SK-N-DZ (cell line): ENCODE data around the gene PAPOLG. TPM values are rescaled to one million over a fixed set of nuclear protein-coding genes. Genes with fewer than 3 reads are reported as not detected.

ENCODE experiments used
- DNase-seq: peaks from one replicate; pipeline ENCODE4 v3.0.0-alpha.2; 2015; ENCODE audit warnings: low spot score
- polyA plus RNA-seq, 2 experiments: library from polyadenylated mRNA; depleted of rRNA; stranded (reverse); fragments of >200 nt; gene quantifications; 2 replicates each; pipeline ENCODE4 v1.2.3, GENCODE V29; 2014

PAPOLG gene
- polyA plus RNA-seq (2014; cell fraction: cytosol; rRNA removed): 10.1 and 12.7 TPM in 2 replicates
- 9.9 and 10.0 TPM in 2 replicates for polyA plus RNA-seq (2014; cell fraction: nucleus; rRNA removed)

DNA sequence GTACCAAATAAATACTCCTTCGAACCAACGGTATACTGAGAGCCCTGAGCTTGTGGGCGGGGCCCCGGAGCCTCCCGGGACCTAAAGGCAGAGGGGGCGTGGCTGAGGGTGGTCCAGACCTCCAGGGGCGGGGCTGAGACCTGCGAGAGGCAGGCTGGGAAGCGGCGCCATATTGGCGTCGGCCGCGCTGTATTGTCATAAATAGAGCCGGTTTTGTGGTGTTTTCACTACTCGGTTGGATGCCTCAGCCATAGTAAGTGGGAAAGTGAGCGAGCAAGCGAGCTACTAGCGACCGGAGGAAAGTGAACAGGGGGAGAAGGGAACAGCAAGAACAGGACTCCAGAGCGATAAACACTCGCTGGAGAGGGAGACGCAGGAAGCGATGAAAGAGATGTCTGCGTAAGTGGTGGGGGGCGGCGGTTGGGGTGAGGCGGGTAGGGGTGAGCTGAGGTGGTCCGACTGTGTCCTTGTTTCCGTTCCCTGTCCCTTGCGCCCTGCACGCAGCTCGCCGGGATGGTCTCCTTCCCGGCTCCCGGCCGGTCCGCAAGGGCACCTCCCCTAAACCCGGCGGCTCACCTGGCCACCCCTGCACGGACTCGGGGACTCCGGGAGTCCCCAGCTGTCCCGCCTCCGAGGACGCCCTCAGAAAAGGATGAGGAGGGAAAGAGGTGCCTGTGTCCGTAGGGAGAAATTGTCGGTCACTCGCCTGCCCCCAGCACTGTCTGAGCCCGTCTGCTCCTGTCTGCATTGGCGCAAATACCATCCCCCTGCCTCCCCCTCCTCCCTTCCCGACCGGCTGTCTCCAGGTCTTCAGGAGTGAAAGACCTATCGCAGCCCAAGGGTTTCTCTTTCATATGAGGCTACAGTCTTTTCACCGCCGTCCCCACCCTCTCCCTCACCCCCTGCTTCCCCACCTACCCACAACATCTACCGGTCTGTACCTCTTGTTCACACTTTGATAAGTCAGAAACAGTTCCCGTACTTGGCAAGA lies at the start of gene PAPOLG:
Gene PAPOLG (plus strand): TSS at position 172 of the 991 bp plus-strand sequence. CDS start 211 bp downstream, at position 383.
- peak; percentile 92 for DNase-seq

DNA sequence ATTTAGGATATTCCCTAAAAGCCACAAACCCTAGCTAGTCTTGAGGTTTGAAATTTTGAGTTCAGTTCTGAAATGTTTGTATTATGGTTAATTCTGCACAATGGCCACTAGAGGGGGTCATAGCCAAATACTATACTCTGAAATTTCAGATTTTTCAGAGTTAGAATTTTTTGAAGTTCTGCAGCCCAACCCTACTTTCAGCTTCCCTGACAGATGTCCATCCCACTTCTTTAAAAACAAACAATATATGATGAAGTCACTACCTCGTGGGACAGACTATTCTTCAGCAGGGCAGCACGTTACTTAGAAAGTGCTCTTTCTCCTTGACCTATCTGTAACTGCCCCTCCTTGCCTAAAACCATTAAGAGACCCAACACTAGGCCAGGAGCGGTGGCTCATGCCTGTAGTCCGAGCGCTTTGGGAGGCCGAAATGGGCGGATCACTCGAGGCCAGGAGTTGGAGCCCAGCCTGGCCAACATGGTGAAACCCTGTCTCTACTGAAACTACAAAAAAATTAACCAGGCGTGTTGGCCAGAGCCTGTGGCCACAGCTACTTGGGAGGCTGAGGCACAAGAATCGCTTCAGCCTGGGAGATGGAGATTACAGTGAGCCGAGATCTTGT lies 48.2 kb upstream of the PAPOLG start:
- peak; percentile 43 for DNase-seq

GRCh38 chr2:60708630-60709320 lies 47.3 kb upstream of the PAPOLG start:
- DNase-seq: no peak

- no peak for DNase-seq
These were observed 45.4 kb upstream of the PAPOLG start for GRCh38 chr2:60710707-60711106.

DNA sequence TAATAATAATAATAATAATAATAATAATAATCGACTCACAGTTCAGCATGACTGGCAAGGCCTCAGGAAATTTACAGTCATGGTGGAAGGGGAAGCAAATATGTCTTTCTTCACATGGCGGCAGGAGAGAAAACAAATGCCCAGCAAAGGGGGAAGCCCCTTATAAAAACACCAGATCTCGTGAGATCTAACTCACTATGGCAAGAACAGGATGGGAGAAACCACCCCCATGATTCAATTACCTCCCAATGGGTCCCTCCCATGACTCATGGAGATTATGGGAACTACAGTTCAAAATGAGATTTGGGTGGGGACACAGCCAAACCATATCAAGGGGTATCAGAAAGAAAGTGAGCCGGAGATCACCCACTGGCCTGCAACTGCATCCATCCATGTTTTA lies 40.5 kb upstream of the PAPOLG start:
- no peak for DNase-seq

- no peak for DNase-seq
These were observed 38.4 kb upstream of the PAPOLG start for GRCh38 chr2:60717691-60718090.

DNA sequence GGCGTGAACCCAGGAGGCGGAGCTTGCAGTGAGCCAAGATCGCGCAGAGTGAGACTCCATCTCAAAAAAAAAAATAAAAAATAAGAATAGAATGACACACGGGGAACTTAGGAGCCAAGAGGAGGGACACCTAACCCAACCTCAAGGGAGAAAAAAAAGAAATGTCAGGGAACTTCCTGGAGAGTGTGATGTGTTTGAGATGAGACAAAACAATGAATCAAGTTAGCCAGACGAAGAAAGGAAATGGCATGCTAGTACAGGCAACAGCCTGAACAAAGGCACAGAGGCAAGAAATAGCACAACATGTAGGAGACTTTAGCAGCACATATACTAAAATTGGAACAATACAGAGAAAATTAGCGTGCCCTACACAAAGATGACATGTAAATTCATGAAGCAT lies 36.7 kb upstream of the PAPOLG start:
- no peak for DNase-seq

DNA sequence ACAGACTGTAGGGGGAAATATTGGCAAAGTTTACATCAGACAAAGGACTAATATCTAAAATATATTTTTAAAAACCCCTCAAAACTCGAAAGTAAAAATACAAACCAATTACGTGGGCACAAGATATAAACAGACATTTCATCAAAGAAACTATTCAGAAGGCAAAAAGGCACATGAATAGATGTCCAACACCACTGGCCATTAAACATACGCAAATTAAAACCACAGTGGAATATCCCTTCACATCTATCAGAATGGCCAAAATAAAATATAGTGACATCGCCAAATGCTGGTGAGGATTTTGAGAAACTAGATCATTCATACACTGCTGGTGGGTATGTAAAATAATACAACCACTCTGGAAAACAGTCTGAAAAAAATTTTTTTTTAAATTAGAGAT lies 30.6 kb upstream of the PAPOLG start:
- no peak for DNase-seq

- no peak for DNase-seq
These were observed 27.2 kb upstream of the PAPOLG start for GRCh38 chr2:60728855-60729254.

DNA sequence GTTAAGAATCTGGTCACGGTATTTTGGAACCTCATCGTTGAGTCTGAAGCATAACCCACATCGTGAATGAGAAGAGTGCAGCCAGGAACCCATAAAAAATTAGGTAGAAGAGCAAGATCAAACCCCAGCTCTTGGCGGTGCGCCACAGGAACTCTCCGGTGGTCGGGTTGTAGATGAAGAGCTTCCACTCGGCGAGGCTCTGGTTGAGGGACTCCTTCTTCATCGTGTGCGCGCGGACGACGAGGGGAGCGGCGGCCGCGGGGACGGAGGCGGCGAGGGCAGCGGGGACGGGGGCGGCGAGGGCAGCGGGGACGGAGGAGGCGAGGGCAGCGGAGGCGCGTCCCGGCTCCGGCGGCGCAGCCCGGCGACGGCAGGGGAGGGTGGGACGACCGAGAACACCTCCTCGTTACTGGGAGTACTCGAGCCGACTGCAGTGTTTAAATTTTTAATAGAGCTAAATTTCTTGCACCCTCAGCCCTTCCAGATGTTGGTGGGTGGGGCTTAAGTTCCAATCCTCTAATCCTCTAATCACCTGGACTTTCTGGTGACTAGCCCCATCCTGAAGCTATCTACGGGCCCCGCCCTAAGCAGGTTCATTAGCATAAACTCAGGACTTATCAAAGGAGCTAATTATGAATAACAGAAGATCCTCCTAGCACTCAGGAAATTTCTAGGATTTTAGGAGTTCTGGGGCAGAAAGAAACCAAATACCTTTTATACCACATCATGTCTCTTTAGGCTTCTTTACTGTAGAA lies 20.4 kb upstream of the PAPOLG start:
- no peak for DNase-seq

DNA sequence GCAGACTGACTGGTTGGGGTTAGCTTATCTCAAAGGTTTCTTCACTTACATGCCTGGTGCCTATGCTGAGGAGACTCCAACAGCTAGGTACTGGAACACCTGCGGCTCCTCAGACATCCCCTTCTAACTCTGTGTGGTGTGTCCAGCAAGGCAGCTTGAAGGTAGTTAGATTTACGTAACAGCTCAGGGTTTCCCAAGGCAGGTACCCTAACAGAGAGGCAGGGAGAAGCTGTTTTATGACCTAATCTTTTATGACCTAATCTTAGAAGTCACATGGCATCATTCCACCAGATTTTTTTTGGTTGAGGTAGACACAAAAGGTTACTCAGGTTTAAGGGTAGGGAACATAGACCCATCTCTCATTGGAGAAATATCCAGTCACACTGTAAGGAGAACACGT lies 17.4 kb upstream of the PAPOLG start:
- no peak for DNase-seq

DNA sequence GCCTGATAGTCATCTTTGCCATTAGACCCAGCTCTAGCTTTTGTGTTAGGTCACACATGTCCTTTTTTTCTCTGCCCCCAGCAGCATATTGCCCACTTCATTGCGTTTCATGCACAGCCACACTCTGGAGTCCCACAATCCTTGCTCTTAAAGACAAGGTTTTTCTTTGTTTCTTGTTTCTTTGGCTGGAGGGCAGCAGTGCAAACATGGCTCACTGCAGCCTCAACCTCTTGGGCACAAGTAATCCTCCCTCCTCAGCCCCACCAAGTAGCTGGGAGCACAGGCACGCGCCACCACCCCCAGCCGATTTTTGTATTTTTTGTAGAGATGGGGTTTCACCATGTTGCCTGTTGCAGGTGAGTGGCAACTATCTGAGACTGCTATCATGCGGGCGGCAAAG lies 16.9 kb upstream of the PAPOLG start:
- DNase-seq: no peak

- no peak for DNase-seq
These were observed 14.5 kb upstream of the PAPOLG start for GRCh38 chr2:60741576-60741975.

DNA sequence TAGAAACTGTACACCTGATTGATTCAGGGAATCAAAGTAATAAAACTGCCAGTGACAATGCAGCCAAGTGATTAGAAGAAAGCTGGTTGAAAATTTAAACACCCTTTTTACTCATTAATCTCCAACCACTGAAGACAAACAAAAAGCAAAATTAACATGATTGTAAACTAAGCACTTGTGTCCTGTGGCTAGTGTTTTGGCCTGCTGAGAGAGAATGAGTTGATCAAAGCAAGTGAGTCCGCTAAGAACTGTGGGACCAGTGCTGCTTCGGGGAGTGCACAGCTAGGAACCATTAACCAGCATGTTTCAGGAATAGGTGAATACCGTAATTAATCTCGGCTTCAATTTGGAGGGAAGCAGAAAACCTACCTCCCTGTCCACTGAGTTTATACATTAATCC lies 13.6 kb upstream of the PAPOLG start:
- DNase-seq: no peak

DNA sequence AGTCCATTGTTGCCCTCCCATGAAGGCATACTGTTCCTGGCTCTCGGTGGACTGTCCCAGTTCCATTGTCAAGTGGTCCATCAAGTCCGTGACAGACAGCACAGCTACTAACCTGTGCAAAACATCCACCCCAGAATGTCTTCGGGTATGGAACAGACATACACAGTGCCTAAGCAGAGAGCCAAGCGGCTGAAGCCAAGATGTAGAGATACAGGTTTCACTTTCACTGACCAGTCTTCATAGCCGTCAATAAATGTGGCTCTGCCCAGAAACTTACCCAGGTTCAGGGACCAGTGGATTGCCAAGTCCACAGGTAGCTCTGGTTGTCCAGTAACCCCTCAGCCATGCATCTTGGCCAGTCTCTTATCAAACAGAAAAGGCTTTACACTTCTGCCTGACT lies 10.7 kb upstream of the PAPOLG start:
- no peak for DNase-seq

DNA sequence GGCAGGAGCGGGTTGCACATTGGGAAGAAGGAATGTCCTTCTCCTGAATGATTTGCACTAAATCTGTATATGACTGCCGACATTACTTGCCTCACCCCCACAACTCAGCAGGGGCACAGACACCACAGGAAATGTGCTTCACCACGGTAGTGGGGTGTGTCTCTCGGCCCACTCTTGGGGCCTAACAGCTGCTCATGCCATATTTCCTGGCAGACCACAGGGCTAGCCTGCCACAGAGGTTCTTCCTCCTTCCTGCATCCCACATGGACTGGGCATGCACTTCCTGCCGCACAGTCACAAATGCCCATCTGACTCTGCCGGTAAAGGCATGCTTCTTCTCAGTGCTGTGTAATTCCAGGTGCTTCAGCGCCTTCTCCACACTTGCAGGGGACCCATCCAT lies 10.3 kb upstream of the PAPOLG start:
- no peak for DNase-seq

GRCh38 chr2:60746318-60746717 lies 9.8 kb upstream of the PAPOLG start:
- no peak for DNase-seq

GRCh38 chr2:60759654-60760053 lies 3.6 kb downstream of the PAPOLG start:
- DNase-seq: no peak

- DNase-seq: no peak
These were observed 8.9 kb downstream of the PAPOLG start for GRCh38 chr2:60764736-60765534.

GRCh38 chr2:60766283-60766682 lies 10.2 kb downstream of the PAPOLG start:
- no peak for DNase-seq

DNA sequence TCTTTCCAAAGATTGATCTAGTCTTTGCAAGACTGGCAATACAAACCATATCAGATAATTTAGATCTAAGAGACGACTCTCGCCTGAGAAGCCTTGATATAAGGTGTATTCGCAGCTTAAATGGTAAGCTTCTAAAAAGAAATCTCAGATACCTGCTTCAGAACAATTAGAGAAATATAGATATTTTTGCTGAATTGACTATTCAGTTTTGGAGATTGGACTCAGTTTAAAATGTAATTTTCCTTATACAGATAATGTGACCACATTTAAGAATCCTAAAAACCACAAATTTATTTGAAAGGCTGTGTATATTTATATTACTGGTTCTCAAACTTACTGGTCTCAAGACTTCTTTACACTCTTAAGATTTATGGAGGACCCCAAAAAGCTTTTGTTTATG lies 15.4 kb downstream of the PAPOLG start:
- DNase-seq: no peak
